Measurements from ENCODE around the gene DRG2.

Gene DRG2

GRCh38 chr17:18140648-18141047, 52.9 kb downstream of the DRG2 start:
- no peak for TF ChIP-seq CTCF (conservative IDR thresholded peaks at IDR 0.05; ENCODE audit: low read depth, low read length)
- H3K79me2 ChIP-seq (ENCODE audit: insufficient read depth, low read depth) = no peaks in the 10 kb centered on the region
- H3K27me3 ChIP-seq (ENCODE audit: insufficient read depth, low read depth) = no peaks in the 10 kb centered on the region
- no peak overlapping the region for H3K4me2 ChIP-seq
- no peak overlapping the region for H3K9ac ChIP-seq
- H3K4me3 ChIP-seq (IDR thresholded peaks at IDR 0.05; ENCODE audit: insufficient read depth, low read depth, low read length) = no peak overlapping the region
- H3K4me1 ChIP-seq (ENCODE audit: low read depth, poor library complexity, severe bottlenecking) = no peaks in the 10 kb centered on the region
- no peak overlapping the region for H2AFZ ChIP-seq (ENCODE audit: low read depth)
- H3K36me3 ChIP-seq (ENCODE audit: insufficient read depth) = no peaks in the 10 kb centered on the region
- H3K27ac ChIP-seq = no peak overlapping the region
- H4K20me1 ChIP-seq (ENCODE audit: insufficient read depth) = no peaks in the 10 kb centered on the region

- Histone ChIP-seq H3K4me1 (ENCODE audit: low read depth, poor library complexity, severe bottlenecking) (no peaks in the 10 kb centered on the region), H3K27ac (no peak overlapping the region), H3K9ac (no peak overlapping the region), H4K20me1 (ENCODE audit: insufficient read depth) (no peaks in the 10 kb centered on the region), H3K79me2 (ENCODE audit: insufficient read depth, low read depth) (no peaks in the 10 kb centered on the region), H3K4me2 (no peak overlapping the region), H2AFZ (ENCODE audit: low read depth) (no peak overlapping the region), H3K4me3 (IDR thresholded peaks at IDR 0.05; ENCODE audit: insufficient read depth, low read depth, low read length) (no peak overlapping the region), H3K36me3 (ENCODE audit: insufficient read depth) (no peaks in the 10 kb centered on the region), H3K27me3 (ENCODE audit: insufficient read depth, low read depth) (no peaks in the 10 kb centered on the region)
- TF ChIP-seq CTCF (conservative IDR thresholded peaks at IDR 0.05; ENCODE audit: low read depth, low read length) = peak; percentile 65
Observed at GRCh38 chr17:18141210-18141803, 53.6 kb downstream of the DRG2 start.

- TF ChIP-seq CTCF (conservative IDR thresholded peaks at IDR 0.05; ENCODE audit: low read depth, low read length) = no peak
- Histone ChIP-seq H3K27me3 (ENCODE audit: insufficient read depth, low read depth) (no peaks in the 10 kb centered on the region), H4K20me1 (ENCODE audit: insufficient read depth) (no peaks in the 10 kb centered on the region), H3K79me2 (ENCODE audit: insufficient read depth, low read depth) (no peaks in the 10 kb centered on the region), H2AFZ (ENCODE audit: low read depth) (no peak overlapping the region), H3K9ac (no peak overlapping the region), H3K4me1 (ENCODE audit: low read depth, poor library complexity, severe bottlenecking) (no peaks in the 10 kb centered on the region), H3K36me3 (ENCODE audit: insufficient read depth) (no peaks in the 10 kb centered on the region), H3K27ac (no peak overlapping the region), H3K4me3 (IDR thresholded peaks at IDR 0.05; ENCODE audit: insufficient read depth, low read depth, low read length) (no peak overlapping the region), H3K4me2 (no peak overlapping the region)
Observed at GRCh38 chr17:18142417-18142816, 54.7 kb downstream of the DRG2 start.

GRCh38 chr17:18143044-18143936, 55.5 kb downstream of the DRG2 start:
- no peak overlapping the region for H3K9ac ChIP-seq
- H3K27me3 ChIP-seq (ENCODE audit: insufficient read depth, low read depth) = no peaks in the 10 kb centered on the region
- no peaks in the 10 kb centered on the region for H3K36me3 ChIP-seq (ENCODE audit: insufficient read depth)
- H3K27ac ChIP-seq = no peak overlapping the region
- no peak overlapping the region for H3K4me2 ChIP-seq
- TF ChIP-seq CTCF (conservative IDR thresholded peaks at IDR 0.05; ENCODE audit: low read depth, low read length) = peak; percentile 38; the same call in 1 of the 2 replicates
- H2AFZ ChIP-seq (ENCODE audit: low read depth) = no peak overlapping the region
- no peaks in the 10 kb centered on the region for H3K4me1 ChIP-seq (ENCODE audit: low read depth, poor library complexity, severe bottlenecking)
- no peaks in the 10 kb centered on the region for H4K20me1 ChIP-seq (ENCODE audit: insufficient read depth)
- H3K4me3 ChIP-seq (IDR thresholded peaks at IDR 0.05; ENCODE audit: insufficient read depth, low read depth, low read length) = no peak overlapping the region
- no peaks in the 10 kb centered on the region for H3K79me2 ChIP-seq (ENCODE audit: insufficient read depth, low read depth)
